GM23338 (cell line): ENCODE measurements around the gene ZNF587B. TPM values are rescaled to one million over a fixed set of nuclear protein-coding genes. Genes with fewer than 3 reads are reported as not detected.
"Not testable (repeated sequence)": the region's sequence is repeated elsewhere in the genome, so short reads cannot be mapped to it uniquely, and the experiment has no call there.

Source experiments
- ATAC-seq: fragments of 200-7000 bp; cut with Tn5 transposase; 3 replicates; pipeline ENCODE4 v1.9.1; 2020
- DNase-seq: peaks from one replicate; pipeline ENCODE4 v3.0.0-alpha.2; 2015; ENCODE audit warnings: low spot score
- H2AFZ ChIP-seq: fragments of 200-600 bp; sonication (generic); 2 replicates; pipeline ENCODE4 v1.8.0; 2016; ENCODE audit warnings: antibody characterized with exemption, mild to moderate bottlenecking, moderate library complexity
- H3F3A ChIP-seq: fragments of 200-600 bp; sonication (generic); replicated peaks from 2 replicates; pipeline ENCODE4 v1.8.0; 2017; ENCODE audit warnings: antibody characterized with exemption, mixed run types, low read depth
- H3K27ac ChIP-seq: fragments of 200-600 bp; sonication (generic); 2 replicates; pipeline ENCODE4 v1.6.1; 2016; ENCODE audit warnings: low read depth
- H3K27me3 ChIP-seq: fragments of 200-600 bp; sonication (generic); 2 replicates; pipeline ENCODE4 v1.8.0; 2016; ENCODE audit warnings: mild to moderate bottlenecking, mixed run types, moderate library complexity; ENCODE audit not compliant: insufficient read depth
- H3K36me3 ChIP-seq: fragments of 200-600 bp; sonication (generic); 2 replicates; pipeline ENCODE4 v1.8.0; 2016; ENCODE audit warnings: mild to moderate bottlenecking; ENCODE audit not compliant: insufficient read depth
- H3K4me1 ChIP-seq: fragments of 200-600 bp; sonication (generic); 2 replicates; pipeline ENCODE4 v1.8.0; 2016; ENCODE audit warnings: mild to moderate bottlenecking, moderate library complexity; ENCODE audit not compliant: insufficient read depth
- H3K4me2 ChIP-seq: fragments of 200-600 bp; sonication (generic); 2 replicates; pipeline ENCODE4 v1.7.1; 2017; ENCODE audit warnings: mixed run types
- H3K4me3 ChIP-seq: fragments of 200-600 bp; sonication (generic); 2 replicates; pipeline ENCODE4 v1.6.1; 2016; ENCODE audit warnings: mixed run types
- H3K79me2 ChIP-seq: fragments of 200-600 bp; sonication (generic); replicated peaks from 2 replicates; pipeline ENCODE4 v1.8.0; 2017; ENCODE audit warnings: mild to moderate bottlenecking; ENCODE audit not compliant: insufficient read depth
- H3K9me2 ChIP-seq: fragments of 200-600 bp; sonication (generic); 2 replicates; pipeline ENCODE4 v1.8.0; 2017; ENCODE audit not compliant: insufficient read depth
- H4K20me1 ChIP-seq: fragments of 200-600 bp; sonication (generic); replicated peaks from 2 replicates; pipeline ENCODE4 v1.8.0; 2017; ENCODE audit warnings: mild to moderate bottlenecking; ENCODE audit not compliant: insufficient read depth
- H3K27ac Mint-ChIP-seq: 2 replicates; pipeline ENCODE4 v1.8.0; 2020; ENCODE audit warnings: inconsistent platforms, mild to moderate bottlenecking, moderate library complexity, mixed read lengths
- H3K27me3 Mint-ChIP-seq: 3 replicates; pipeline ENCODE4 v1.8.0; 2022; ENCODE audit warnings: low read depth, mild to moderate bottlenecking, moderate library complexity, mixed read lengths, inconsistent platforms; ENCODE audit not compliant: insufficient read depth, poor library complexity
- H3K36me3 Mint-ChIP-seq: 3 replicates; pipeline ENCODE4 v1.8.0; 2021; ENCODE audit warnings: low read depth, mild to moderate bottlenecking, inconsistent platforms, moderate library complexity, mixed read lengths
- H3K4me1 Mint-ChIP-seq: 3 replicates; pipeline ENCODE4 v1.8.0; 2020; ENCODE audit warnings: mild to moderate bottlenecking, inconsistent platforms, mixed read lengths
- H3K4me3 Mint-ChIP-seq: 3 replicates; pipeline ENCODE4 v1.8.0; 2021; ENCODE audit warnings: moderate library complexity, mild to moderate bottlenecking, inconsistent platforms, mixed read lengths
- H3K9me3 Mint-ChIP-seq: 3 replicates; pipeline ENCODE4 v1.8.0; 2020; ENCODE audit warnings: moderate library complexity, mild to moderate bottlenecking, inconsistent platforms, mixed read lengths
- CREB1 ChIP-seq: fragments of 250-450 bp; sonication (Bioruptor Pico); IDR thresholded peaks from 2 replicates; pipeline ENCODE4 v1.5.0; 2020; ENCODE audit warnings: low read depth, mild to moderate bottlenecking, moderate library complexity
- EZH2 ChIP-seq: fragments of 200-600 bp; sonication (generic); IDR thresholded peaks from one replicate; pipeline ENCODE4 v1.8.0; 2017; ENCODE audit warnings: antibody characterized with exemption, mild to moderate bottlenecking, low read depth; ENCODE audit not compliant: unreplicated experiment
- EZH2phosphoT487 ChIP-seq: fragments of 200-600 bp; sonication (generic); IDR thresholded peaks from one replicate; pipeline ENCODE4 v1.8.1; 2018; ENCODE audit warnings: antibody characterized with exemption; ENCODE audit not compliant: unreplicated experiment
- JUNB ChIP-seq: IDR thresholded peaks from one replicate; pipeline ENCODE4 v1.6.1; 2016; ENCODE audit warnings: antibody characterized with exemption; ENCODE audit not compliant: unreplicated experiment
- NANOG ChIP-seq: IDR thresholded peaks from 2 replicates; pipeline ENCODE4 v1.6.1; 2016; ENCODE audit warnings: antibody characterized with exemption, borderline replicate concordance
- POLR2AphosphoS5 ChIP-seq: IDR thresholded peaks from 2 replicates; pipeline ENCODE4 v1.6.1; 2016; ENCODE audit warnings: antibody characterized with exemption, low read depth
- STAT1 ChIP-seq: IDR thresholded peaks from one replicate; pipeline ENCODE4 v1.6.1; 2016; ENCODE audit warnings: antibody characterized with exemption; ENCODE audit not compliant: unreplicated experiment
- ZNF114 ChIP-seq: fragments of 250-450 bp; sonication (Bioruptor Pico); IDR thresholded peaks from 2 replicates; pipeline ENCODE4 v1.5.0; 2020; ENCODE audit warnings: mild to moderate bottlenecking, moderate library complexity
- ZNF331 ChIP-seq: fragments of 250-450 bp; sonication (Bioruptor Pico); IDR thresholded peaks from 2 replicates; pipeline ENCODE4 v1.5.0; 2020; ENCODE audit warnings: low read depth, mild to moderate bottlenecking, moderate library complexity
- polyA plus RNA-seq: library from polyadenylated mRNA; unstranded; fragments of >200 nt; fragmentation: Nextera tagmentation; extraction: Ambion mirVana; gene quantifications from 2 replicates; pipeline ENCODE4 v1.2.1, GENCODE V29; 2016
- total RNA-seq: library from RNA; depleted of rRNA; stranded (reverse); fragments of >200 nt; shearing (Covaris generic); gene quantifications from 2 replicates; pipeline ENCODE4 v1.2.3, GENCODE V29; 2014
- TF ChIP-seq, protein P1 (sequence below): IDR thresholded peaks from 2 replicates; pipeline ENCODE4 v1.6.1; 2016; ENCODE audit warnings: antibody characterized with exemption
- TF ChIP-seq, protein P2 (sequence below), 2 experiments: fragments of 200-600 bp in 1 of 2; sonication (generic) in 1 of 2; conservative IDR thresholded peaks; 2 replicates each; pipeline versions ENCODE4 v1.5.1 to v1.6.1; 2016 to 2017; ENCODE audit warnings: antibody characterized with exemption in 2 of 2, low read depth in 2 of 2, mild to moderate bottlenecking in 2 of 2, moderate library complexity in 1 of 2
- TF ChIP-seq, protein P3 (sequence below): IDR thresholded peaks from one replicate; pipeline ENCODE4 v1.6.1; 2018; ENCODE audit warnings: antibody characterized with exemption; ENCODE audit not compliant: unreplicated experiment

ZNF587B gene
- total and polyA plus RNA-seq, 2 experiments from 2014 or later: 16.6 to 62.0 TPM

- TF ChIP-seq, protein P1, sequence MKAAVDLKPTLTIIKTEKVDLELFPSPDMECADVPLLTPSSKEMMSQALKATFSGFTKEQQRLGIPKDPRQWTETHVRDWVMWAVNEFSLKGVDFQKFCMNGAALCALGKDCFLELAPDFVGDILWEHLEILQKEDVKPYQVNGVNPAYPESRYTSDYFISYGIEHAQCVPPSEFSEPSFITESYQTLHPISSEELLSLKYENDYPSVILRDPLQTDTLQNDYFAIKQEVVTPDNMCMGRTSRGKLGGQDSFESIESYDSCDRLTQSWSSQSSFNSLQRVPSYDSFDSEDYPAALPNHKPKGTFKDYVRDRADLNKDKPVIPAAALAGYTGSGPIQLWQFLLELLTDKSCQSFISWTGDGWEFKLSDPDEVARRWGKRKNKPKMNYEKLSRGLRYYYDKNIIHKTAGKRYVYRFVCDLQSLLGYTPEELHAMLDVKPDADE: peak; percentile 81
- TF ChIP-seq ZNF331 (CRISPR knock-in tag) (no peak), POLR2AphosphoS5 (peak; percentile 87), CREB1 (CRISPR knock-in tag) (peak; percentile 51; the same call in 1 of the 2 replicates)
- TF ChIP-seq, protein P2, sequence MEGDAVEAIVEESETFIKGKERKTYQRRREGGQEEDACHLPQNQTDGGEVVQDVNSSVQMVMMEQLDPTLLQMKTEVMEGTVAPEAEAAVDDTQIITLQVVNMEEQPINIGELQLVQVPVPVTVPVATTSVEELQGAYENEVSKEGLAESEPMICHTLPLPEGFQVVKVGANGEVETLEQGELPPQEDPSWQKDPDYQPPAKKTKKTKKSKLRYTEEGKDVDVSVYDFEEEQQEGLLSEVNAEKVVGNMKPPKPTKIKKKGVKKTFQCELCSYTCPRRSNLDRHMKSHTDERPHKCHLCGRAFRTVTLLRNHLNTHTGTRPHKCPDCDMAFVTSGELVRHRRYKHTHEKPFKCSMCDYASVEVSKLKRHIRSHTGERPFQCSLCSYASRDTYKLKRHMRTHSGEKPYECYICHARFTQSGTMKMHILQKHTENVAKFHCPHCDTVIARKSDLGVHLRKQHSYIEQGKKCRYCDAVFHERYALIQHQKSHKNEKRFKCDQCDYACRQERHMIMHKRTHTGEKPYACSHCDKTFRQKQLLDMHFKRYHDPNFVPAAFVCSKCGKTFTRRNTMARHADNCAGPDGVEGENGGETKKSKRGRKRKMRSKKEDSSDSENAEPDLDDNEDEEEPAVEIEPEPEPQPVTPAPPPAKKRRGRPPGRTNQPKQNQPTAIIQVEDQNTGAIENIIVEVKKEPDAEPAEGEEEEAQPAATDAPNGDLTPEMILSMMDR (conservative IDR thresholded peaks at IDR 0.05; ENCODE audit: low read depth in 2 of 2): peak in 1 of 2 experiments; percentile 36; a peak in 2 of 4 replicates
Measured at GRCh38 chr19:57819475-57820148, 10.5 kb upstream of the ZNF587B start (continued).

- TF ChIP-seq ZNF114: no peak
- TF ChIP-seq, protein P1: no peak
- TF ChIP-seq EZH2: no peak
- TF ChIP-seq NANOG: no peak
- TF ChIP-seq POLR2AphosphoS5: no peak
- TF ChIP-seq, protein P3, sequence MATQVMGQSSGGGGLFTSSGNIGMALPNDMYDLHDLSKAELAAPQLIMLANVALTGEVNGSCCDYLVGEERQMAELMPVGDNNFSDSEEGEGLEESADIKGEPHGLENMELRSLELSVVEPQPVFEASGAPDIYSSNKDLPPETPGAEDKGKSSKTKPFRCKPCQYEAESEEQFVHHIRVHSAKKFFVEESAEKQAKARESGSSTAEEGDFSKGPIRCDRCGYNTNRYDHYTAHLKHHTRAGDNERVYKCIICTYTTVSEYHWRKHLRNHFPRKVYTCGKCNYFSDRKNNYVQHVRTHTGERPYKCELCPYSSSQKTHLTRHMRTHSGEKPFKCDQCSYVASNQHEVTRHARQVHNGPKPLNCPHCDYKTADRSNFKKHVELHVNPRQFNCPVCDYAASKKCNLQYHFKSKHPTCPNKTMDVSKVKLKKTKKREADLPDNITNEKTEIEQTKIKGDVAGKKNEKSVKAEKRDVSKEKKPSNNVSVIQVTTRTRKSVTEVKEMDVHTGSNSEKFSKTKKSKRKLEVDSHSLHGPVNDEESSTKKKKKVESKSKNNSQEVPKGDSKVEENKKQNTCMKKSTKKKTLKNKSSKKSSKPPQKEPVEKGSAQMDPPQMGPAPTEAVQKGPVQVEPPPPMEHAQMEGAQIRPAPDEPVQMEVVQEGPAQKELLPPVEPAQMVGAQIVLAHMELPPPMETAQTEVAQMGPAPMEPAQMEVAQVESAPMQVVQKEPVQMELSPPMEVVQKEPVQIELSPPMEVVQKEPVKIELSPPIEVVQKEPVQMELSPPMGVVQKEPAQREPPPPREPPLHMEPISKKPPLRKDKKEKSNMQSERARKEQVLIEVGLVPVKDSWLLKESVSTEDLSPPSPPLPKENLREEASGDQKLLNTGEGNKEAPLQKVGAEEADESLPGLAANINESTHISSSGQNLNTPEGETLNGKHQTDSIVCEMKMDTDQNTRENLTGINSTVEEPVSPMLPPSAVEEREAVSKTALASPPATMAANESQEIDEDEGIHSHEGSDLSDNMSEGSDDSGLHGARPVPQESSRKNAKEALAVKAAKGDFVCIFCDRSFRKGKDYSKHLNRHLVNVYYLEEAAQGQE: no peak
- TF ChIP-seq EZH2phosphoT487: no peak
- TF ChIP-seq JUNB: no peak
- no peak for TF ChIP-seq STAT1
- TF ChIP-seq, protein P2 (conservative IDR thresholded peaks at IDR 0.05; ENCODE audit: low read depth in 2 of 2): no peak
- Mint-ChIP-seq H3K9me3 (no peaks in the 10 kb centered on the region), H3K4me3 (peak overlapping the region; percentile 95), H3K27ac (peak overlapping the region; percentile 94), H3K36me3 (peaks cover 44% of the 10 kb centered on the region), H3K4me1 (peaks cover 46% of the 10 kb centered on the region), H3K27me3 (peaks cover 9% of the 10 kb centered on the region)
- Histone ChIP-seq H3K4me2 (peak overlapping the region; percentile 86), H3K4me1 (peaks cover 31% of the 10 kb centered on the region), H3K79me2 (peaks cover 66% of the 10 kb centered on the region), H3K27ac (0 out of 2 replicates have a peak overlapping the region, but pooled peaks have one; percentile 60), H3K4me3 (peak overlapping the region; percentile 95), H3K9me2 (no peaks in the 10 kb centered on the region), H3K27me3 (no peaks in the 10 kb centered on the region), H2AFZ (no peak overlapping the region), H4K20me1 (peaks cover 44% of the 10 kb centered on the region), H3F3A (peaks cover 6% of the 10 kb centered on the region; the same call in 1 of the 2 replicates), H3K36me3 (peaks cover 3% of the 10 kb centered on the region; the same call in 1 of the 2 replicates)
- no peak for DNase-seq
- ATAC-seq: no peak
Measured at GRCh38 chr19:57820599-57820998, 9.5 kb upstream of the ZNF587B start.

DNA sequence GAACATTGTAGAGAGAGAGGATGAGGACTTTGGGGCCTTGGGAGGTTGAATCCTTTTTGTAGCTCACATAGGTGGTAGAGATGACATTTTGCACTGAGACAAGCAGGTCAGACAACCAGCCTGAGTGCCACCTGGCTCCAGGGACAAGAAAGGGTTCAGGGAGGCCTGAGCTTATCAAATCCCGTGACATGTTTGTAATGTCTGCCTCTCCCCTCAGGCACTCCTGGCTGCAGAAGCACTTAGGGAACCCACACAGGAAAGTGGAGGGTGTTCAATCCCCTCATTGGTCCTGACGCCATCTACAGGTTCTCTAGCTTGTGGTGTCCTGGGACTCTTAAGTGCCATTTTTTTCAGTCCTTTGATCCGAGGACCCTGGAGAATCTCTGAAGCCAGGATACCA, 9.0 kb upstream of the ZNF587B start:
- not testable (repeated sequence) for H2AFZ ChIP-seq, H3K36me3 ChIP-seq, H3K27ac Mint-ChIP-seq, H3F3A ChIP-seq, DNase-seq, H3K27me3 Mint-ChIP-seq, H3K9me2 ChIP-seq, H3K9me3 Mint-ChIP-seq, H3K27me3 ChIP-seq, ATAC-seq, H3K27ac ChIP-seq
- Histone ChIP-seq H3K4me1 (peaks cover 31% of the 10 kb centered on the region), H3K4me3 (peak overlapping the region; percentile 95), H3K4me2 (peak overlapping the region; percentile 86), H4K20me1 (peaks cover 48% of the 10 kb centered on the region), H3K79me2 (peaks cover 71% of the 10 kb centered on the region)
- Mint-ChIP-seq H3K4me3 (peak overlapping the region; percentile 95), H3K4me1 (peaks cover 44% of the 10 kb centered on the region), H3K36me3 (peaks cover 47% of the 10 kb centered on the region)
